GM21619 (cell line): ENCODE data around the gene KCNMB4.

Experiments used
- ATAC-seq: cut with Tn5 transposase; IDR thresholded peaks from one replicate; pipeline ENCODE4 v1.9.1; 2021; ENCODE audit not compliant: unreplicated experiment

Gene KCNMB4, protein sequence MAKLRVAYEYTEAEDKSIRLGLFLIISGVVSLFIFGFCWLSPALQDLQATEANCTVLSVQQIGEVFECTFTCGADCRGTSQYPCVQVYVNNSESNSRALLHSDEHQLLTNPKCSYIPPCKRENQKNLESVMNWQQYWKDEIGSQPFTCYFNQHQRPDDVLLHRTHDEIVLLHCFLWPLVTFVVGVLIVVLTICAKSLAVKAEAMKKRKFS

DNA sequence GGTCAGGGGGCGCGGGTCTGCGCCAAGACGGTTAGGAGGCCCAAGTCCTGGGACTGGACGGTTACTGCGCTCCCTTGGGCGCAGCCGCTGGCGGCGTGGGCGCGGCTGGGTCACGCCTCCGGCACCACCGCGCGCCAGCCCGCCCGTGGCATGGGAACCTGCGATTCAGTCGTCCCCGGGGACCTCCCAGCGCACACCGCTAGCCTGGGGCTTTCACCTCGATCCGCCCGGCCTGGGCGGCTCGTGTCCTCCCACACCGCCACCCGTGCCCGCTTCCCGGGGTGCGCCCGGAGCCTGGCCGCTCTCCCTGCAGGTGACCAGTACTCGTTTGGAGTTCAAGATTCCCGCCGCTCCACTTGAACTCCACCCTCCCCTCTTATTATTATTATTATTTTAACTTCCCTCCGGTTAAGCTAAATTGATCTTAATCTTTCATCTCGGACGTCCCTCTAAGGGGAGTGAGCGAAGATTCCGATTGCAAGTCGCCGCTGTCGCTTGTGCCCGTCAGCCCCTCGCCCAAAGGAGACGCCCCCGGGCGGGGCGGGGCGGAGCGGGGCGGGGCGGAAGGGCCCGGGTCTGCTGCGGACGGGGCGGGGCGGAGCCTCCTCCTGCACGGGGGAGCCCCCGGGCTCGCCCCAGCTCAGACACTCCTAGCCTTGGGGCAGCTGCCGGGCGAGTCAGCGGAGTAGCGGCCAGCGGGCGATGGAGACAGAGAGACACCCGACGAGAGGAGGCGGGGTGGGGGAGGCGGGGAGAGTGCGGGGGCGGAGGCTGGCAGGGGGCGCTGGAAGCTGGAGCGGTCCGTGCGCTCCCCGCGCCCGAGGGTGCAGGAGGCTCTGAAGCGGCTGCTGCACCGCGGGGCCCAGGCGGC lies at the start of gene KCNMB4:
Gene KCNMB4, plus strand, starts transcription at position 643 of the 871 bp plus-strand sequence. CDS start 445 bp downstream, outside the sequence.
- peak; percentile 81 for ATAC-seq

DNA sequence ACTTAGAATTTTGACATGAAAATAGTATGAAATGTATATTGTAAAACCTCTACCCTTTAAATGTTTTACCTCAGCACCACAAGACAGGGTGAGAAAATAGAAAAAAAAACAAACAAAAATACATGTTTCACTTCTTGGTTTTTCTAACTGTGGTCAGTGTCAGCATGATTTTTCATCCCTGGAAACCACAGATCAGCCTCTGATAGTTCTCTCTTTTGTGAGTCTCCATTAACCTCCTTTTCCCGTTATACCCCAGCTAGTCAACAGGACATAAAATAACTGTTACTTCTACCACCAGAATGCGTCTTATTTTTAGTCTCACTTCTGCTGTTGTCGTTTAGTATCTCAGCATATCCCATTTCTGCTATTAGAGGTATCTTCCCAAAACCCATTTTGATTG lies 48.3 kb upstream of the KCNMB4 start:
- ATAC-seq: peak; percentile 95

DNA sequence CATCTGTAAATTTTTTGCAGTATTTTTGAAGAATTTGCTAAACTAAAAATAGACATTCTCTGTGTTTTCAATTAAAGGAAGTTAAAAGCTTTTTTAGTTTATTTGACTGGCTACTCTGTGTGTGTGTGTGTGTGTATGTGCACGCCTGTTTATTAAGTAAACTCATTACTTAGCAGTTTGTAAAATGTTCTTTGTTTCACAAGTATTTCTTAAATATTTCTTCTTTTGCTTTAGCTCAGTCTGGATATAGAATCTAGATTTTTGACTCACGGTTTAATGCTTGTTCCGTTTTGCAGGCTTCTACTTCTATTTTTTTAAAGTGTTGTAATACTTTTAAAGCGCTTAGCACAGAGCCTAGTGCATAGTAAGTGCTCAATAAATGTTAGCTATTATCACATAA lies 46.5 kb upstream of the KCNMB4 start:
- no peak for ATAC-seq

DNA sequence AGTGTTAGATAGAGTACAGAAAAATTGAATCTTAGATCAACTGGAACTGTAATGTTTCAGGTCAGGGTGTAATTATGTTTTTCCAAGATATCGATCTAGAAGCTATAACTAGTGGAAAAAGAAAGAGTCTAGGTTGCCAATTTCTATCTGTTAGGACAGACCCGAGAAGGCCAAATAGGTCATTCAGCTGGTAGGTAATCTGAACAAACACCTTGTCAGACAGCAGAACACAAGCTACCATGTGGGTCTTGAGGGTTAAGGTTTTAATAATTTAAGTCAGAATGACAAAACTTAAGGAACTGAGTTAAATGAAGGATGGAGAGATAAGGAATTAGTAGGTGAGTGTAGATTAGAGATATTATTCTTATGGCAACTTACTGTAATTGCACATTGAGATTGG lies 44.9 kb upstream of the KCNMB4 start:
- no peak for ATAC-seq

DNA sequence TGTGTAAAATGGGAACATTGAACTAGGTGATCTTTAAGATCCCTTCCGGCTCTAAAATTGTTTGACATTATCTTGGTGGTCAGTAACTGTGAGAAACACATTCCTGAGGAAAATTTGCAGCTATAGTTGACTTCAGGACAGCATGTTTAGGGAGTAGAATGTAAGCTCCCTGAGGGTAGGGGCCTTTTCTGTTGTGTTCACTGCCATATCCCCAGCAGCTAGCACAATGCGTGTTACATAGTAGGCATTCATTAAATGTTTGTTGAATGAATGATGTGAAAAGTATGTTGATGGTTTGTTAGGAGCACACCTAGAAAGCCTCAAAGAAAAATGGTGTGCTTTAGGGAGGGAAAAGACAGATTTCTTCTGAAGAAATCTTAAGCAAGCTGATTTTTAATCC lies 38.5 kb upstream of the KCNMB4 start:
- ATAC-seq: no peak

DNA sequence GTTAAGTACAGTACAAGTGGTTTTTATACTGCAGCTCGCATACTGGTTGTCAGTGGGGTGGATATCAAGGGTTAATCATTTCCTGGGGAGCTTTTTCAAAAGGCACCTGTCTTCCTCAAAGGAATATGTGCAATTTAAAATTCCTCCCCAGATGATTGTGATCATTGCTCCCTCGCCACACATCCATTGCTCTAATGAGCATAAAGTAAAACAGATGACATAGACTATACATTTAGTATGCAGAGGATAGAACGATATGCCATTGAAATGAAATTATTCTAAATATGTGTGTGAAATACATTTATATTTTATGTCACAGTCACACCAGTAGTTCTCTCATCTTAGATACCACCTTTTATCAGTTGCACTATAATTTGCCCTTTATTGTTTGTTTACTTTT lies 36.4 kb upstream of the KCNMB4 start:
- ATAC-seq: no peak

DNA sequence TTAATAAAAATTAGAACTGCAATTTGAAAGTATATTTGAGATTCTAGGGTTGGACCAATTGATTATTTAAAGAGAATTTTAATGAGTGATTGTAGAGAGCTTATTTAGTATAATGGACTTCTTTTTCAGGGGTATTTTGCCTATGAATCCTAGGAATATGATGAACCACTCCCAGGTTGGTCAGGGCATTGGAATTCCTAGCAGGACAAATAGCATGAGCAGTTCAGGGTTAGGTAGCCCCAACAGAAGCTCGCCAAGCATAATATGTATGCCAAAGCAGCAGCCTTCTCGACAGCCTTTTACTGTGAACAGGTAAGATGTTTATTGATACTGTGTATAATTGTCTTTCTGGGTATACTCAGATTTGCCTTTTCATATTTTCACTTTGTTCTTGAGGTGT lies 35.9 kb upstream of the KCNMB4 start:
- ATAC-seq: no peak

DNA sequence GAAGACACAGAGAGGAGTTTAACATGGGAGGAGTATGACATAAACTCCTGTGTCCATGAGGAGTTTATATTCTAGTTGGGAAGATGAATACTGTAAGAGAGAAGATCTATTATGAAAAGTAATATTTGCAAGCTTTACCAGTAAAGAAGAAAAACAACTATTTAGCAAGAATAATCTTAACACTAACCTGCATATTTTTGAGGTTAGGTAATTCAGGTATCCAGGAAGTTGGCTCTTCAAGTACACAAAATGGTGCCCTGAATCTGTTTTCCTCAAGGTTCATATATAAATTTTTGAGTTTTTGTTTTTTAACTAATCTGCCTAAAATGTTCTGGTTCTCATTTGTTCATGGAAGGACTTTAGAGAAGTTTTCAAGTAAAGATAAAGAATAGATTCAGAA lies 33.9 kb upstream of the KCNMB4 start:
- no peak for ATAC-seq

DNA sequence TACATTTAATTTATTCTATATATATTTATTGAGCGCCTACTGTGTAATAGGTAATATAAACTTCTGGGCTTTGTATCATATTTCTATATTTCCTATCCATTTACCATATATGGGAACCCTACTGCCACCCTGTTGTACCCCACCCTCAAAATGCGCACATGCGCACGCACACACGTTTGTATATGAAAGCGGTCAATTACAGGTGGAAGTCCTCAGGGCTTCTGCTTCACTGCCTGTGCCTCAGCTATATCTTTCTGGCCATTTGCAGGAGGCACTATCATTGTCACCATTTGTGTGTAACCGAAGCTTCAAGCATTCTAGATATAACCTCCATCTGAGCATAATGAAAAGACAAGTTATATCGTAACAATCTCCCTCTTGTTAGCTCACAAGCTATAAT lies 31.3 kb upstream of the KCNMB4 start:
- ATAC-seq: no peak

DNA sequence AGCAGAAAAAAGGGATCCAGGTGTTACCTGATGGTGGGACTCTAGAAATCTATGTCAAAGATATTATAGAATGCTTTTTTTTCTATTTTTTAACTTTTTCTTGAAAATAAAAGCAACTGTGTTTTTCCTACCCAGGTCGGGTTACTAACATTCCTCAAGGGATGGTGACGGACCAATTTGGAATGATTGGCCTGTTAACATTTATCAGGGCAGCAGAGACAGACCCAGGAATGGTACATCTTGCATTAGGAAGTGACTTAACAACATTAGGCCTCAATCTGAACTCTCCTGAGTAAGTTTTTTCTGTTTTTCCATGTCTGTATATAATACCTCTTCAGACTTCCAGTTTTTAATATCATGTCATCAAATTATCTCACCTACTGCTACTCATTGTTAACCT lies 27.6 kb upstream of the KCNMB4 start:
- ATAC-seq: no peak

DNA sequence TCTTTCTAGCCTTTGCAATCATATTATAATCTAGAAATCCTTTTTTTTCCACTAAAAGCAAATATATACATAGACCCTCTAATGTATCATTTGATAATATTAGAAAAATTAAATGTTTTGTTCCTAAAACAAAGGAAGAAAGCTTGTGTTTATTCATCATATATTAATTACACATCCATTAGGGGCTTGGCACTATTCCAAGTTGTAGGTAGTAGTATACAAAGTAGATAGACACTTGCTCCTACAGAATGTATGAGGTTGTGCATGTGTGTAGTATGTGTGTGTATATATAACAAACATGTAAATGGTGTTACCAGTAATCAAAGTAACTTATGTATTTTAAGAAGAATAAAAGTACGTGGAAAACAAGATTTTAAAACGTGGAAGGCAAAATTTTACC lies 15.0 kb upstream of the KCNMB4 start:
- no peak for ATAC-seq

DNA sequence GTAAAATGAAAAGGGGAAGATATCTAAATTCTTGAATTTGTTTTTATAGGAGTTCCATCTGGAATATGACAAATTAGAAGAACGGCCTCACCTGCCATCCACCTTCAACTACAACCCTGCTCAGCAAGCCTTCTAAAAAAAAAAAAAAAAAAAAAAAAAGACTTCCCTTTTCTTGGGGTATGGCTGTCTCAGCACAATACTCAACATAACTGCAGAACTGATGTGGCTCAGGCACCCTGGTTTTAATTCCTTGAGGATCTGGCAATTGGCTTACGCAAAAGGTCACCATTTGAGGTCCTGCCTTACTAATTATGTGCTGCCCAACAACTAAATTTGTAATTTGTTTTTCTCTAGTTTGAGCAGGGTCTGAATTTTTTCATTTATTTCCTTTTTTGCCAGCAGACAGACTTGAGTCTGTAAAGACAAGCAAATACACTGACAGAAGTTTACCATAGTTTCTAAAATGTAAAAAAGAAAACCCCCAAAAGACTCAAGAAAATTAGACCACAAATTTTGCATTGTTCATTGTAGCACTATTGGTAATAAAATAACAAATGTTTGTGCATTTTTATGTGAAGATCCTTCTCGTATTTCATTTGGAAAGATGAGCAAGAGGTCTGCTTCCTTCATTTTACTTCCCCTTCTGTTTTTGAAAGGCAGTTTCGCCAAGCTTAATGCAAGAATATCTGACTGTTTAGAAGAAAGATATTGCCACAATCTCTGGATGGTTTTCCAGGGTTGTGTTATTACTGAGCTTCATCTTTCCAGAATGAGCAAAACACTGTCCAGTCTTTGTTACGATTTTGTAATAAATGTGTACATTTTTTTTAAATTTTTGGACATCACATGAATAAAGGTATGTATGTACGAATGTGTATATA lies 12.1 kb upstream of the KCNMB4 start:
- no peak for ATAC-seq

DNA sequence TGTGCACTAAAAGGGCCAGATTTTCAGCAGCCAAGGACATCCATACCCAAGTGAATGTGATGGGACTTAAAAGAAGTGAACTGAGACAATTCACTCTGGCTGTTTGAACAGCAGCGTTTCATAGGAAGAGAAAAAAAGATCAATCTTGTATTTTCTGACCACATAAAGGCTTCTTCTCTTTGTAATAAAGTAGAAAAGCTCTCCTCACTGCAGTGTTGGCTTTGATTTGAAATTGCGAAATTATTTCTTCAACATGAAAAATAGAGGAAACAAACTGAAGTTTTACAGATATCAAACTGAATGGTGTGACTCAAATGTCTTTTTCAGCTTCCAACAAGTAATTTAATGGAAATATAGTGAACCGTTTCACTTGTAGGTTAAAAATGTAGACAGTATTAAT lies 11.3 kb upstream of the KCNMB4 start:
- no peak for ATAC-seq

DNA sequence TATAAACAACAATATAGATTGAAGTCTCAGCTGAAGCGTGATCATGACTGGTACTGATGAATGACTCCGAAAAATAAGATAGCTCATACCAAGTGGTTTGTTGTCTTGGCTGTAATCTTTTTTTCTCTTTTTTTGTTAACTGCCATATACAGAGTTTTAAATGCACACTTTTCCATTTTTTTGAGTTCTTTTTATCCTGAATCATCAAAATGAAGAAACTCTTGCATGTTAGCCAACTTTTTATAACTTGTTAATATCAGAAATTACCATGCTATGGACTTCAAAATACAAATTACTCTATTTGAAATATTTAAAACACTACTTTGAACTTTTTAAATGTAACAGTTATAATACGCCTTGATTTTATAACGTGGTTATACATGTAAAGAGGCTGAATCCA lies 10.1 kb upstream of the KCNMB4 start:
- no peak for ATAC-seq

DNA sequence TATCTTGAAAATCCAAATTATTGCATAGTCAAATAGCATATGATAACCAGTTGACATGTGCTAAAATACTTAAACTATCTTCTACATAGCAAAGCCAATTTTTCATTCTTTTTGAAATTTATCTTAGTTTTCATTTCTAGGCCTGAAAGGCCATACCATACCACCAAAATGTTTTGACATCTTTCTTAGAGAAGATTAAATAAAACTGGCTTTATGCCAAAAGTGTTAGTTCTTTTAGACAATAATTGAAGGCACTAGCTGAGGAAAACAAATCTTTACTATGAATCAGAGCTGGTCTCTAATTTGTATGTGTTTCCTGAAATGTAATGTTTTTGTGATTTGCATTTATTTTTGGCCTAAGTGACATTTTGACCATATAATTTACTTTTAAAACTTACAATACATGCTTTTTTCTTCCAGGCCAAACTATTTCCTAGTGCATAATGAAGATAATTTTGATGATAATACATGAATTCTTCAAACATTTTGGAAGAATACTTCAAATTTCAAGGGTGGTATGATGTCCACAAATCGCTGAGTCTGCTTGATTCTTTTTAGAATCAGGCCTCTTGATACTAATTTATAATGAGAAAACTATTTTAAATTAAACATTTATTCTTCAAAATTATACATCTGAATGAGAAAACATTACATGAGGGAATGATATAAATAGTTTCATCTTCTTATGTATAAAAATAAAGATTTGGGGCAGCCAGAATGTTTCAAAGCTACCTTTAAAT lies 6.5 kb upstream of the KCNMB4 start:
- ATAC-seq: no peak

DNA sequence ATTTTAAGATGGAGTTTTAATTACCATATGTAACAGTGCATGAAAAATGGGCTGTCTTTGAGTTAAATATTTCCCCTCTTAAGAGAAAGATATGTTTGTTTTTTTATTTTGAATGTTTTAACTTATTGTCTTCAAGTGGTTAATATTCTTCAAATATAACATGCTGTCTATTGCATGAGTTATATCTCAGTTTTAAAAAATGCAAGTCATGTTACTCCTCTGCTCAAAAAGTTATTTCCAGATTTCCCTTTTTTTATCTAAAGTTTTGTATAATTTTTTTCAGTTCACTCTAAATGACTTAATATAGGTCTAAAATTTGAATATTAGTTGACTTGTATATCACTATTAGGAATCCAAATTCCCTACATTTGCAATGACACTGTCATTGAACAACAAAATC lies 5.9 kb upstream of the KCNMB4 start:
- no peak for ATAC-seq

DNA sequence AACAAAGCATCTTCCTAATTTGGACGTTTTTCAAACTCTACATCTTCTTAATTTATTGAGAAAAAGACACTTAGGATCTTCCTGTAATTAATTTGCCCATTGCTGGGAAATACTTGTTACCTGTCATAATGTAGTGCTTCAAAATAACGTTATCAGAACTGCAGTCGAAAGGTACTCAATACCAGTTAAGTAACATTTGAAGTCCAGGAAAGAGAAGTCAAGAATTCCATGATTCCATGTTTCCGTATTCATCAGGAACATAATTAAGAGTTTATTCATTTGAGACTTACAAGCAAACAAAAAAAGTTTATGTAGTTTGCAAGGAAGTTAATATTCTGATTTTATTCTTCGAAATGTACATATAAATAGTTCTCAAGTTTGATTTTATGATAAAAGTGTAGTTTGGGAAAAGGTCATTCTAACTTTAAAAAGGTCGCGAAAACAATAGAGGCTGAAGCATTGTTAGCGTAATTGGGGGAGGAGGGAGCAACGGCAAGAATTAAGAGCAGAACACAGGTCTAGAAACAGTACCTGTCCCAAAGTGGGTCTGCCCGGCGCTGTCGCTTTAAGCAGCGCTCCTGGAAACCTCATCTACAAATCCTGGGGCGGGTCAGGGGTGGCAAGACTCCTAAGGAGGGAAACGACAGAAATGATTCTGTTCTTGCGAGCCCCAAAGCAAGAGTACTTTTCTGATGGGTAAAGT lies 1.2 kb upstream of the KCNMB4 start:
- ATAC-seq: no peak

DNA sequence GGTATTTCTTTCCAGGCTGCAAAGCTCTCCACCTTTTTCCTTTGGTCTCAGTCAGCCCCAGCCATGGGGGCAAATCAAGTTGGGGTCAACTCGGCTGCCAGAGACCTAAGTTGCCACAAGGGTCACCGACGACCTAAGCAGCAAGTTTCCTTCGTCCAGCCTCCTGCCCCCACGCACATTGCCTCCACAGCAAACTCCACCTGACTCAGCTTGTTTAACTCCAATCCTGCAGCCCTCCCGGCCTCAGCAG lies 767 bp upstream of the KCNMB4 start:
- no peak for ATAC-seq

DNA sequence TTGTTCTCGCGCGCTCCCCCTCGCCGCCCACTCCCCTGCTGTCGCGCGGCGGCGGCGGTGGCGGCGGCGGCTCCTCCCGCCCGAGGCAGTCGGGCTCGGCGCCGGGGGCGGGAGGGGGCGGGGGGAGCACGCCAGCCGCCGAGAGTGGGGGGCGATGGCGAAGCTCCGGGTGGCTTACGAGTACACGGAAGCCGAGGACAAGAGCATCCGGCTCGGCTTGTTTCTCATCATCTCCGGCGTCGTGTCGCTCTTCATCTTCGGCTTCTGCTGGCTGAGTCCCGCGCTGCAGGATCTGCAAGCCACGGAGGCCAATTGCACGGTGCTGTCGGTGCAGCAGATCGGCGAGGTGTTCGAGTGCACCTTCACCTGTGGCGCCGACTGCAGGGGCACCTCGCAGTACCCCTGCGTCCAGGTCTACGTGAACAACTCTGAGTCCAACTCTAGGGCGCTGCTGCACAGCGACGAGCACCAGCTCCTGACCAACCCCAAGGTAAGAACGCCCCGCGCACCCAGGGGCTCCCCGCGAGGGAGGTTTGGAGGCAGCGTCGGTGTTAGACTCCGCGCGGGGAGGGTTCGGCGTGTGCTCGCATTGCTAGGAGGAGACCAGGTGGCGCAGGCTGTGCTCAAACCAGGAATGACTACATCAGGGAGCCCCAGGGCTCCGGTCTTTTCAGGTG lies 629 bp downstream of the KCNMB4 start:
- peak; percentile 39 for ATAC-seq
